ENCODE results near the gene GNAI2.
A peak's percentile ranks its signal among the peaks of the same experiment; 100 is the strongest.

Gene GNAI2

DNA sequence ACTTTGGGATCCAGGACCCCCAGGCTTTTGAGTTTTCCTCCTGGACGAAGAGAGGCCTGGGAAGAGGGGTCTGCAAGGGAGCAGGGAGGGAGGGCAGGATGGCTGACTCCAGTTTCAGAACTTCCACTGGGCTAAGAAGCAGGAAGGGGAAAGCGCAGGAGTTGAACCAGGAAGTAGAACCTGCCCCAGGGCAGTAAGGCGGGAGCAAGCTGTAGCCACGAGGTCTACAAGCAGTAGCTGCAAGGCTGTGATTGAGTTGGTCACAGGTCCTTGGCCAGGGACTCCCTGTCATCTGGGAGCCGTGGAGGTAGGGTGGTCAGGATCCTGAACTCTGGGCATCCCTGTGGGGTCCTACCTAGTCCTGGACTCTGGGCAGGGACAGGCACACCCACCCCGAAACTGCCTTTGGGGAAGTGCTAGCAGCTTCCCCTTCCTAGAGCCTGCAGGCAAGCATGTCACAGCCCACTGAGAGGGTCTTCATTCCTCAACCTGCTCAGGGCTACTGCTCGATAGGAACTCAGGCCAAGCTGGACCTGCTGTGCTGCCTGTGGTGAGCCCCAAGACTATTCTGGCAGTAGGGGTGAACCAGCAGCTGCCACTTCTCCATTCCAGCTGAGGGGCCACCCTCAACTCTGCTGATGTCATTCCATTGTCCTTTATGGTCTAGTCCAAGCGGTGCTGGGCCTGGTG is 5.8 kb upstream of the GNAI2 start:
- Mint-ChIP-seq H3K4me3 (no peak overlapping the region), H3K9me3 (no peaks in the 10 kb centered on the region), H3K27me3 (no peaks in the 10 kb centered on the region), H3K27ac (no peak overlapping the region), H3K36me3 (no peaks in the 10 kb centered on the region), H3K4me1 (peaks cover 27% of the 10 kb centered on the region)

DNA sequence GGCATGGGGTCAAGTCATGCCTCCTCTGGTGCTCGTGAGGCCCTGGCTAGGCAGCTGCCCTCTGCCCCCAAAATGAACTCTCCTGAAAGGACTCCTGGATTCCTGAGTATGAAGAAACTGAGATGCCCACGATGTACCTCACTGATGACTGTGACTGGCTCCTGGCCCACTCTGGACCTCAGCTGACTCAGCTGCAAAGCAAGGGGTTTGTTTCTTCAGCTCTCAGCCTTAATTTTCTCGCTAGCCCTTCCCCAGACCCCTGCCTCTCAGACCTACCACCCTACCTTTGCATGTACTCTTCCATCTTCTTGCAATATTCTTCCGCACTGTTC is 5.2 kb upstream of the GNAI2 start:
- H3K4me3 Mint-ChIP-seq: no peak overlapping the region
- H3K4me1 Mint-ChIP-seq: peaks cover 32% of the 10 kb centered on the region
- no peaks in the 10 kb centered on the region for H3K9me3 Mint-ChIP-seq
- H3K36me3 Mint-ChIP-seq: no peaks in the 10 kb centered on the region
- H3K27ac Mint-ChIP-seq: peak overlapping the region; percentile 31
- H3K27me3 Mint-ChIP-seq: no peaks in the 10 kb centered on the region

GRCh38 chr3:50231581-50231980 is 4.4 kb upstream of the GNAI2 start:
- Mint-ChIP-seq H3K27ac (peak overlapping the region; percentile 51), H3K4me1 (peaks cover 28% of the 10 kb centered on the region), H3K36me3 (no peaks in the 10 kb centered on the region), H3K9me3 (no peaks in the 10 kb centered on the region), H3K4me3 (no peak overlapping the region), H3K27me3 (no peaks in the 10 kb centered on the region)

GRCh38 chr3:50232303-50232702 is 3.7 kb upstream of the GNAI2 start:
- Mint-ChIP-seq H3K36me3 (no peaks in the 10 kb centered on the region), H3K27me3 (no peaks in the 10 kb centered on the region), H3K9me3 (no peaks in the 10 kb centered on the region), H3K4me3 (no peak overlapping the region), H3K27ac (peak overlapping the region; percentile 5), H3K4me1 (peaks cover 23% of the 10 kb centered on the region)

DNA sequence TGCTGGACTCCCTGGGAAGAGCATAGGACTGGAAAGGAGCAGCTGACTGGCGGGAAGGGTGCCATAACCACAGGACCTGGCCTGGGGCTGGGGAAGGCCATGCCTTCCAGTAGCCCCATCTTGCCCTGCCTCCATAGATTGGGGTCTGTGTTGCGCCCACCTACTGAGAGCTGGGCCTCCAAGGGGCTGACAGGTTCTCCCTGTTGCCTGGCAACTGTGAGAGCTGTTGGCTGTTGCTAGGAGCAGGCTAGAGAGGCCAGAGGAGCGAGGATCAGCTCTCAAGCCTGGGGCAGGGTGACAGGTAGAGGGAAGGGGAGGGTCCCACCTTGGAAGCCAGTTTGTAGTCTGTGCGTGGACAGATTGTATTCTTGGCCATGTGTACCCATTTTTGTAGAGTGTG is 2.8 kb upstream of the GNAI2 start:
- no peaks in the 10 kb centered on the region for H3K27me3 Mint-ChIP-seq
- no peaks in the 10 kb centered on the region for H3K9me3 Mint-ChIP-seq
- no peak overlapping the region for H3K27ac Mint-ChIP-seq
- peaks cover 18% of the 10 kb centered on the region for H3K4me1 Mint-ChIP-seq
- no peaks in the 10 kb centered on the region for H3K36me3 Mint-ChIP-seq
- no peak overlapping the region for H3K4me3 Mint-ChIP-seq

DNA sequence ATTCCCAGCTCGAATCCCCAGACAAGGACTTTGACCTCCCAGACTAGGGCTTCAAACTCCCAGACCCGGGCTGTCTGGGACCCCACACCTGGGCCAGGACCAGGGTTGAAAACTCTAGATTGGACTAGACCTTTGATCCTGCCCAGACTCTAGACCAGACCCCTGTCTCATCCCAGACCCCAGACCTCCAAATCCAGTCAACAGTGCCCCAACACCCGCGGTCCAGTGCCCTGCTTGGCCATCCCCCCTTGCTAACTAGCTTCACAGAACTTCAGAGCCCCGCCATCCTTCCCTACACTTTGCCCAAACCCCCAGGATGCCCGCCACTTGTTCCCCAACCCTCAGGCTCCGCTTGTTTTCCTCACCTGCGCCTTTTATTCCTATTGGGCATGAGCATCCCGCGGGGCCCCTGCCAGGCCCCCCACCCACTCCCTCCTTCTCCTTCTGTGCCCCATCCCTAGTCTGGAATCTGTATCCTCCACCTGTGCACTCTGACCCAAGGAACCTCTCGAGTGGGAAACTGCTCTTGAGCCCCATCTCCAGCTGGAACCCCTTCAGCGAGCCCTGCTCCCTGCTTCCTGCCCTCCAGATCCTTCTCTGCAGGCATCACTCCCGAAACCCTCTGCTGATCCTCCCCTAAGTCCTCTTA is 604 bp downstream of the GNAI2 start:
- H3K36me3 Mint-ChIP-seq: no peaks in the 10 kb centered on the region
- peak overlapping the region; percentile 94 for H3K27ac Mint-ChIP-seq
- peaks cover 40% of the 10 kb centered on the region for H3K4me1 Mint-ChIP-seq
- H3K9me3 Mint-ChIP-seq: no peaks in the 10 kb centered on the region
- no peaks in the 10 kb centered on the region for H3K27me3 Mint-ChIP-seq
- peak overlapping the region; percentile 92 for H3K4me3 Mint-ChIP-seq

DNA sequence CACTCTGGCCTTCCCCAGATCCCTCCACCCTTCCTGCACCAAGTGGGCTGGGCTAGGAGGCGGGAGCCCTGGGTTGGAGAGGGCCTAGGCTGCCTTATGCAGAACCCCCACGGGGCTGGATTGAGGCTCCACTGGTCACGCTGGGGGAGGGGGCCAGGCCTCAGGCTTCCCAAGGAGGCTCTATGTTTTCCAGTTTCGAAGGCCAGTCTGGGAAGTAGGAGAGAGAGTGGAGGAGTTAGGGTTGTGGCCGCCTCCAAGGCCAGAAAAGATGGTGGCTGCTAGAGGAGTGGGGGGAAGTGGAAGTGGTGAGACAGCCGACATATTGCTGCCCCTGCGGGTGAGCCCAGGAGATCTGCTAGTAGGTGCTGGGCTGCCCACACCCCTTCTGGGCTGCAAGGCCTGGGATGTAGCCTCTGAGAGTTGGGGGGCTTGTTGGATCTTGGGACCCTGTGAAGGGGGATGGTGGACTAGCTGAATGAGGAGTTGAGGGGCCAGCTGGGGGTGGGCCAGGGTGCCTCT is 1.2 kb downstream of the GNAI2 start:
- peaks cover 46% of the 10 kb centered on the region for H3K4me1 Mint-ChIP-seq
- H3K27ac Mint-ChIP-seq: peak overlapping the region; percentile 94
- H3K9me3 Mint-ChIP-seq: no peaks in the 10 kb centered on the region
- H3K4me3 Mint-ChIP-seq: peak overlapping the region; percentile 92
- no peaks in the 10 kb centered on the region for H3K36me3 Mint-ChIP-seq
- H3K27me3 Mint-ChIP-seq: no peaks in the 10 kb centered on the region

GRCh38 chr3:50237754-50238548 is 1.9 kb downstream of the GNAI2 start:
- Mint-ChIP-seq H3K27me3 (no peaks in the 10 kb centered on the region), H3K4me1 (peaks cover 53% of the 10 kb centered on the region), H3K4me3 (peak overlapping the region; percentile 92), H3K36me3 (no peaks in the 10 kb centered on the region), H3K9me3 (no peaks in the 10 kb centered on the region), H3K27ac (peak overlapping the region; percentile 94)

DNA sequence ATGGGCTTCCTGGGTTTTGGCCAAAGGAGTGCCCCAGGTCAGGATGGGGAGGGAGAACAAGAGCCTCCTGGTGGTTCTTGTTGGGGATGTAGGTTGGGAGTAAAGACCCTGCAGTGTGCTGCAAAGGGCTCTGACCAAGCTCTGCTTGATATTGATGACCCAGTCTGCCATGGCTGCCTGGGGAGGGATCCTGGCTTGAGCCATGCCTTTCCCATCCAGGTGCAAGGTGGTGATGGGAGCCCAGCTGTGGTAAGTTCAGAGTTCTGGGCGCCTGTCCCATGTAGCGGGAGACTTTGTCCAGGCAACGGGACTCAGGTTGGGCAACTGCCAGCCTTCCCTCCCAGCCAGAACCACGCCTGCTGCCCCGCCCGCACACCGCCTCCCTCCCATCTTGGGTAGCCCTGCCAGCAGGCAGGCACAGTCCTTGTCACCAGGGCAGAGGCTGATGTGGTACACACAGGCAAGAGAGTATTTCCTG is 2.6 kb downstream of the GNAI2 start:
- H3K27ac Mint-ChIP-seq: no peak overlapping the region
- H3K4me3 Mint-ChIP-seq: peak overlapping the region; percentile 92
- H3K9me3 Mint-ChIP-seq: no peaks in the 10 kb centered on the region
- peaks cover 56% of the 10 kb centered on the region for H3K4me1 Mint-ChIP-seq
- H3K27me3 Mint-ChIP-seq: no peaks in the 10 kb centered on the region
- no peaks in the 10 kb centered on the region for H3K36me3 Mint-ChIP-seq

- no peaks in the 10 kb centered on the region for H3K9me3 Mint-ChIP-seq
- H3K4me1 Mint-ChIP-seq: peaks cover 64% of the 10 kb centered on the region
- peak overlapping the region; percentile 76 for H3K27ac Mint-ChIP-seq
- H3K4me3 Mint-ChIP-seq: peak overlapping the region; percentile 92
- no peaks in the 10 kb centered on the region for H3K36me3 Mint-ChIP-seq
- no peaks in the 10 kb centered on the region for H3K27me3 Mint-ChIP-seq
Observed at GRCh38 chr3:50239649-50240048, 3.6 kb downstream of the GNAI2 start.

DNA sequence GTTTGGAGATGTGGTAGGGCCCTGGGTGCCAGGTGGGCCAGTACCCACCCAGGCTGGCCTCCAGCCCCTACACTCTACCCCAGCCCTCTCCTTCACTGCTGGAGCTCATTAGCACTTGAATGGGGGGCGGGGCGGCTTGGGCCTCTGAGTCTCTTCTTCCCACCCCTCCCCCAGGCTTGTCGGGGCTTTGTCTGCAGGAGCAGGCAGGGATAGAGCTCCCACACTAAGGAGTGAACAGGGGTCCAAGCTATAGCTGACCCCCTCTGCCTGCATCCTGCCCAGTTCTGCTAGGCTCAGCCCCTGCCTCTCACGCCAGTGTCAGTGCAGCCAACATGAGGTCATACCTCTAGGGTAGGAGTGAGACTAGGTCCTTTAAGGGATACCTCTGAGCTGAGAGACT is 5.2 kb downstream of the GNAI2 start:
- Mint-ChIP-seq H3K9me3 (no peaks in the 10 kb centered on the region), H3K4me1 (peaks cover 71% of the 10 kb centered on the region), H3K27ac (peak overlapping the region; percentile 96), H3K27me3 (no peaks in the 10 kb centered on the region), H3K4me3 (no peak overlapping the region), H3K36me3 (no peaks in the 10 kb centered on the region)

DNA sequence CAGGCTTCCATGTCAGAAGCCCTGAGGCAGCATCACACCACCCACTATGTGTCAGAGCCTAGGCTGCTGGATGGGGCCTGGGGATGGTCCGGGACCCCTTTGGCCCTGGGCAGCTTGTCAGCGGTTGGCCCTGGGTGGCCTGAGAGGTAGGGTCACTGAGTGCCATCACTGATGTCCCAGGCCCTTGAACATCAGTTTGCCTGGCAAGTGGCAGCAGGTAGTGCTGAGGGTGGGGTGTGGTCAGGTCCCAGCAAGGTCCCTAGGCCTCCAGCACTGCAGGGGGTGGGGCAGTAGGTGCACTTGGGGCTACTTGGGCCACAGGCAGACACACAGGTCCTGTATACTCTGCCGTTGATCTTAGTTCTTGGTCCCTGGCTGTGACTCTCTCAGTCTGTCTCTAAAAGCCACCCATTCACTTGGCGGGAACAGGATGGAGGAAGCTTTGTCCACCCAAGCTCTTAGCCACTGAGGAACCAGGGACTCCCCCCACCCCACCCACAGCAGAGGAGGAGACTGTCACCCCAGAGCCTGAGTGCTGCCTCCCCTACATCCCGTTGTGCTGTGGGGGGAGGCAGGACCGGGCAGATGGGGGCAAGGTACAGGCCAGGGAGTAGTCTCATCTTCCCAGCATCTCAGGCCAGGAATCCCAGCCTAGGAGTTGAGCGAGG is 5.8 kb downstream of the GNAI2 start:
- Mint-ChIP-seq H3K4me1 (peaks cover 78% of the 10 kb centered on the region), H3K9me3 (no peaks in the 10 kb centered on the region), H3K27ac (peak overlapping the region; percentile 99), H3K4me3 (peak overlapping the region; percentile 47), H3K27me3 (no peaks in the 10 kb centered on the region), H3K36me3 (no peaks in the 10 kb centered on the region)

- no peaks in the 10 kb centered on the region for H3K27me3 Mint-ChIP-seq
- H3K4me3 Mint-ChIP-seq: peak overlapping the region; percentile 73
- no peaks in the 10 kb centered on the region for H3K9me3 Mint-ChIP-seq
- H3K36me3 Mint-ChIP-seq: no peaks in the 10 kb centered on the region
- H3K27ac Mint-ChIP-seq: peak overlapping the region; percentile 99
- peaks cover 83% of the 10 kb centered on the region for H3K4me1 Mint-ChIP-seq
Observed at GRCh38 chr3:50242381-50242770, 6.4 kb downstream of the GNAI2 start.

- peak overlapping the region; percentile 99 for H3K27ac Mint-ChIP-seq
- H3K36me3 Mint-ChIP-seq: no peaks in the 10 kb centered on the region
- peak overlapping the region; percentile 73 for H3K4me3 Mint-ChIP-seq
- H3K4me1 Mint-ChIP-seq: peaks cover 84% of the 10 kb centered on the region
- no peaks in the 10 kb centered on the region for H3K27me3 Mint-ChIP-seq
- H3K9me3 Mint-ChIP-seq: no peaks in the 10 kb centered on the region
Observed at GRCh38 chr3:50242851-50243542, 7.0 kb downstream of the GNAI2 start.

- Mint-ChIP-seq H3K27ac (peak overlapping the region; percentile 62), H3K27me3 (no peaks in the 10 kb centered on the region), H3K4me3 (peak overlapping the region; percentile 4)
Observed at GRCh38 chr3:50243543-50243895, 7.5 kb downstream of the GNAI2 start.

More at GRCh38 chr3:50243543-50243895, 7.5 kb downstream of the GNAI2 start:
- H3K4me1 Mint-ChIP-seq: peaks cover 82% of the 10 kb centered on the region
- no peaks in the 10 kb centered on the region for H3K9me3 Mint-ChIP-seq
- H3K36me3 Mint-ChIP-seq: no peaks in the 10 kb centered on the region
